Measurements from ENCODE around the gene SETMAR.
"Not testable (repeated sequence)": the region's sequence is repeated elsewhere in the genome, so short reads cannot be mapped to it uniquely, and the experiment has no call there.

The SETMAR gene

GRCh38 chr3:4294616-4295327 lies 8.4 kb upstream of the SETMAR start:
- Histone ChIP-seq H3K27me3 (ENCODE audit: control insufficient read depth, insufficient read depth, low read length) (no peaks in the 10 kb centered on the region), H3K4me3 (ENCODE audit: low read depth, low read length) (no peak overlapping the region), H3K9me3 (ENCODE audit: control insufficient read depth, insufficient read depth, low read length) (no peaks in the 10 kb centered on the region), H3K4me1 (ENCODE audit: control insufficient read depth, insufficient read depth, low read length) (no peaks in the 10 kb centered on the region), H3K36me3 (ENCODE audit: control insufficient read depth, insufficient read depth, low read length) (no peaks in the 10 kb centered on the region), H3K9ac (ENCODE audit: low read depth, low read length) (no peak overlapping the region)

GRCh38 chr3:4296454-4296853 lies 6.7 kb upstream of the SETMAR start:
- H3K9me3 ChIP-seq (ENCODE audit: control insufficient read depth, insufficient read depth, low read length); H3K4me3 ChIP-seq (ENCODE audit: low read depth, low read length); H3K4me1 ChIP-seq (ENCODE audit: control insufficient read depth, insufficient read depth, low read length): not testable (repeated sequence)

GRCh38 chr3:4297486-4297885 lies 5.7 kb upstream of the SETMAR start:
- Histone ChIP-seq H3K4me1 (ENCODE audit: control insufficient read depth, insufficient read depth, low read length) (no peaks in the 10 kb centered on the region), H3K27me3 (ENCODE audit: control insufficient read depth, insufficient read depth, low read length) (no peaks in the 10 kb centered on the region), H3K9ac (ENCODE audit: low read depth, low read length) (no peak overlapping the region), H3K4me3 (ENCODE audit: low read depth, low read length) (no peak overlapping the region), H3K36me3 (ENCODE audit: control insufficient read depth, insufficient read depth, low read length) (no peaks in the 10 kb centered on the region), H3K9me3 (ENCODE audit: control insufficient read depth, insufficient read depth, low read length) (no peaks in the 10 kb centered on the region)

More at GRCh38 chr3:4296454-4296853, 6.7 kb upstream of the SETMAR start:
- H3K27me3 ChIP-seq (ENCODE audit: control insufficient read depth, insufficient read depth, low read length); H3K36me3 ChIP-seq (ENCODE audit: control insufficient read depth, insufficient read depth, low read length); H3K9ac ChIP-seq (ENCODE audit: low read depth, low read length): not testable (repeated sequence)

GRCh38 chr3:4302747-4303146 lies 422 bp upstream of the SETMAR start:
- Histone ChIP-seq H3K9me3 (ENCODE audit: control insufficient read depth, insufficient read depth, low read length) (no peaks in the 10 kb centered on the region), H3K4me3 (ENCODE audit: low read depth, low read length) (peak overlapping the region; percentile 64), H3K9ac (ENCODE audit: low read depth, low read length) (no peak overlapping the region), H3K27me3 (ENCODE audit: control insufficient read depth, insufficient read depth, low read length) (no peaks in the 10 kb centered on the region), H3K36me3 (ENCODE audit: control insufficient read depth, insufficient read depth, low read length) (no peaks in the 10 kb centered on the region), H3K4me1 (ENCODE audit: control insufficient read depth, insufficient read depth, low read length) (no peaks in the 10 kb centered on the region)

GRCh38 chr3:4305210-4305609 lies 2.0 kb downstream of the SETMAR start:
- not testable (repeated sequence) for H3K27me3 ChIP-seq (ENCODE audit: control insufficient read depth, insufficient read depth, low read length); H3K36me3 ChIP-seq (ENCODE audit: control insufficient read depth, insufficient read depth, low read length); H3K4me3 ChIP-seq (ENCODE audit: low read depth, low read length); H3K9ac ChIP-seq (ENCODE audit: low read depth, low read length); H3K4me1 ChIP-seq (ENCODE audit: control insufficient read depth, insufficient read depth, low read length); H3K9me3 ChIP-seq (ENCODE audit: control insufficient read depth, insufficient read depth, low read length)

- Histone ChIP-seq H3K4me1 (ENCODE audit: control insufficient read depth, insufficient read depth, low read length) (peaks cover 10% of the 10 kb centered on the region), H3K27me3 (ENCODE audit: control insufficient read depth, insufficient read depth, low read length) (no peaks in the 10 kb centered on the region), H3K36me3 (ENCODE audit: control insufficient read depth, insufficient read depth, low read length) (no peaks in the 10 kb centered on the region), H3K9me3 (ENCODE audit: control insufficient read depth, insufficient read depth, low read length) (no peaks in the 10 kb centered on the region), H3K9ac (ENCODE audit: low read depth, low read length) (no peak overlapping the region), H3K4me3 (ENCODE audit: low read depth, low read length) (no peak overlapping the region)
Observed at GRCh38 chr3:4306091-4306490, 2.9 kb downstream of the SETMAR start.

- Histone ChIP-seq H3K27me3 (ENCODE audit: control insufficient read depth, insufficient read depth, low read length) (no peaks in the 10 kb centered on the region), H3K4me1 (ENCODE audit: control insufficient read depth, insufficient read depth, low read length) (peaks cover 10% of the 10 kb centered on the region)
Observed at GRCh38 chr3:4306860-4307259, 3.7 kb downstream of the SETMAR start.

GRCh38 chr3:4309491-4310128 lies 6.4 kb downstream of the SETMAR start:
- no peaks in the 10 kb centered on the region for H3K27me3 ChIP-seq (ENCODE audit: control insufficient read depth, insufficient read depth, low read length)
- no peak overlapping the region for H3K4me3 ChIP-seq (ENCODE audit: low read depth, low read length)
- peaks cover 10% of the 10 kb centered on the region for H3K4me1 ChIP-seq (ENCODE audit: control insufficient read depth, insufficient read depth, low read length)
- no peaks in the 10 kb centered on the region for H3K36me3 ChIP-seq (ENCODE audit: control insufficient read depth, insufficient read depth, low read length)
- H3K9me3 ChIP-seq (ENCODE audit: control insufficient read depth, insufficient read depth, low read length) = no peaks in the 10 kb centered on the region
- H3K9ac ChIP-seq (ENCODE audit: low read depth, low read length) = no peak overlapping the region

More at GRCh38 chr3:4306860-4307259, 3.7 kb downstream of the SETMAR start:
- no peaks in the 10 kb centered on the region for H3K36me3 ChIP-seq (ENCODE audit: control insufficient read depth, insufficient read depth, low read length)
- no peak overlapping the region for H3K9ac ChIP-seq (ENCODE audit: low read depth, low read length)
- no peak overlapping the region for H3K4me3 ChIP-seq (ENCODE audit: low read depth, low read length)
- no peaks in the 10 kb centered on the region for H3K9me3 ChIP-seq (ENCODE audit: control insufficient read depth, insufficient read depth, low read length)

- peaks cover 10% of the 10 kb centered on the region for H3K4me1 ChIP-seq (ENCODE audit: control insufficient read depth, insufficient read depth, low read length)
- H3K9ac ChIP-seq (ENCODE audit: low read depth, low read length) = no peak overlapping the region
- H3K4me3 ChIP-seq (ENCODE audit: low read depth, low read length) = no peak overlapping the region
- no peaks in the 10 kb centered on the region for H3K27me3 ChIP-seq (ENCODE audit: control insufficient read depth, insufficient read depth, low read length)
- H3K9me3 ChIP-seq (ENCODE audit: control insufficient read depth, insufficient read depth, low read length) = no peaks in the 10 kb centered on the region
- no peaks in the 10 kb centered on the region for H3K36me3 ChIP-seq (ENCODE audit: control insufficient read depth, insufficient read depth, low read length)
Observed at GRCh38 chr3:4310971-4311370, 7.8 kb downstream of the SETMAR start.

GRCh38 chr3:4311496-4311895 lies 8.3 kb downstream of the SETMAR start:
- H3K9me3 ChIP-seq (ENCODE audit: control insufficient read depth, insufficient read depth, low read length) = no peaks in the 10 kb centered on the region

GRCh38 chr3:4313606-4314293 lies 10.6 kb downstream of the SETMAR start:
- H3K36me3 ChIP-seq (ENCODE audit: control insufficient read depth, insufficient read depth, low read length) = no peaks in the 10 kb centered on the region

More at GRCh38 chr3:4311496-4311895, 8.3 kb downstream of the SETMAR start:
- peaks cover 10% of the 10 kb centered on the region for H3K4me1 ChIP-seq (ENCODE audit: control insufficient read depth, insufficient read depth, low read length)
- H3K9ac ChIP-seq (ENCODE audit: low read depth, low read length) = no peak overlapping the region
- no peaks in the 10 kb centered on the region for H3K36me3 ChIP-seq (ENCODE audit: control insufficient read depth, insufficient read depth, low read length)
- no peak overlapping the region for H3K4me3 ChIP-seq (ENCODE audit: low read depth, low read length)
- no peaks in the 10 kb centered on the region for H3K27me3 ChIP-seq (ENCODE audit: control insufficient read depth, insufficient read depth, low read length)

GRCh38 chr3:4314688-4315087 lies 11.5 kb downstream of the SETMAR start:
- H3K36me3 ChIP-seq (ENCODE audit: control insufficient read depth, insufficient read depth, low read length) = no peaks in the 10 kb centered on the region
- no peak overlapping the region for H3K9ac ChIP-seq (ENCODE audit: low read depth, low read length)

More at GRCh38 chr3:4313606-4314293, 10.6 kb downstream of the SETMAR start:
- no peaks in the 10 kb centered on the region for H3K27me3 ChIP-seq (ENCODE audit: control insufficient read depth, insufficient read depth, low read length)
- H3K4me1 ChIP-seq (ENCODE audit: control insufficient read depth, insufficient read depth, low read length) = peaks cover 10% of the 10 kb centered on the region
- H3K9me3 ChIP-seq (ENCODE audit: control insufficient read depth, insufficient read depth, low read length) = no peaks in the 10 kb centered on the region
- no peak overlapping the region for H3K4me3 ChIP-seq (ENCODE audit: low read depth, low read length)
- no peak overlapping the region for H3K9ac ChIP-seq (ENCODE audit: low read depth, low read length)

More at GRCh38 chr3:4314688-4315087, 11.5 kb downstream of the SETMAR start:
- no peaks in the 10 kb centered on the region for H3K27me3 ChIP-seq (ENCODE audit: control insufficient read depth, insufficient read depth, low read length)
- peaks cover 7% of the 10 kb centered on the region for H3K4me1 ChIP-seq (ENCODE audit: control insufficient read depth, insufficient read depth, low read length)
- H3K9me3 ChIP-seq (ENCODE audit: control insufficient read depth, insufficient read depth, low read length) = no peaks in the 10 kb centered on the region
- no peak overlapping the region for H3K4me3 ChIP-seq (ENCODE audit: low read depth, low read length)
